HEK293 (cell line): ENCODE data around the gene CTIF.

ENCODE experiments used
- CTCF ChIA-PET: fragments of 350-600 bp; formaldehyde crosslinking; extraction: SDS; loops from one replicate; lab custom pipeline; 2021; ENCODE audit warnings: antibody characterized with exemption; lab: Yijun Ruan, JAX
- POLR2A ChIA-PET: fragments of 300-600 bp; formaldehyde crosslinking; extraction: SDS; loops from one replicate; lab custom pipeline; 2020; ENCODE audit warnings: antibody characterized with exemption, inconsistent platforms; lab: Yijun Ruan, JAX
- H3K27ac ChIP-seq: fragments of 200-500 bp; sonication (Bioruptor generic); 2 replicates; pipeline ENCODE4 v1.5.1; 2014; ENCODE audit warnings: low read depth, low read length, control low read depth, inconsistent platforms; ENCODE audit errors: extremely low read depth
- H3K36me3 ChIP-seq, 2 experiments: fragments of 200-500 bp in 1 of 2; sonication (Bioruptor generic) in 1 of 2; 1 replicate in 1 of 2; 2 replicates in 1 of 2; pipeline ENCODE4 v1.5.1; 2014 to 2017; ENCODE audit warnings: inconsistent platforms in 2 of 2, low read length in 2 of 2; ENCODE audit not compliant: control insufficient read depth in 2 of 2, insufficient read depth in 1 of 2
- H3K4me1 ChIP-seq: fragments of 200-500 bp; sonication (Bioruptor generic); 2 replicates; pipeline ENCODE4 v1.5.1; 2014; ENCODE audit warnings: mild to moderate bottlenecking, low read length, inconsistent platforms; ENCODE audit not compliant: control insufficient read depth, insufficient read depth
- H3K4me3 ChIP-seq: 2 replicates; pipeline ENCODE4 v1.5.1; 2011; ENCODE audit warnings: low read depth, mild to moderate bottlenecking, control low read depth, low read length, moderate library complexity
- H3K9me3 ChIP-seq: fragments of 200-500 bp; sonication (Bioruptor generic); 2 replicates; pipeline ENCODE4 v1.5.1; 2014; ENCODE audit warnings: low read depth, low read length, inconsistent platforms; ENCODE audit not compliant: control insufficient read depth, insufficient read depth
- KLF7 ChIP-seq: fragments of 450-650 bp; formaldehyde crosslinking; IDR thresholded peaks from 2 replicates; pipeline ENCODE4 v1.5.1; 2016; ENCODE audit warnings: missing biosample characterization, missing genetic modification characterization, borderline replicate concordance
- PATZ1 ChIP-seq: fragments of 450-650 bp; formaldehyde crosslinking; IDR thresholded peaks from 2 replicates; pipeline ENCODE4 v1.5.1; 2016; ENCODE audit warnings: missing biosample characterization, missing genetic modification characterization
- YY2 ChIP-seq: fragments of 450-650 bp; formaldehyde crosslinking; IDR thresholded peaks from 2 replicates; pipeline ENCODE4 v1.5.1; 2016; ENCODE audit warnings: missing biosample characterization, missing genetic modification characterization
- ZBTB11 ChIP-seq: fragments of 450-650 bp; formaldehyde crosslinking; conservative IDR thresholded peaks from 2 replicates; pipeline ENCODE4 v1.5.1; 2016; ENCODE audit warnings: low read depth, missing biosample characterization, missing genetic modification characterization
- ZBTB17 ChIP-seq: fragments of 450-650 bp; formaldehyde crosslinking; IDR thresholded peaks from 2 replicates; pipeline ENCODE4 v1.5.1; 2016; ENCODE audit warnings: missing biosample characterization, missing genetic modification characterization
- ZBTB20 ChIP-seq: fragments of 450-650 bp; formaldehyde crosslinking; IDR thresholded peaks from 2 replicates; pipeline ENCODE4 v1.5.1; 2016; ENCODE audit warnings: missing biosample characterization, missing genetic modification characterization
- ZFP69B ChIP-seq: fragments of 450-650 bp; formaldehyde crosslinking; IDR thresholded peaks from 2 replicates; pipeline ENCODE4 v1.5.1; 2016; ENCODE audit warnings: missing biosample characterization, missing genetic modification characterization
- ZNF239 ChIP-seq: fragments of 450-650 bp; formaldehyde crosslinking; IDR thresholded peaks from 2 replicates; pipeline ENCODE4 v1.5.1; 2016; ENCODE audit warnings: missing biosample characterization, missing genetic modification characterization
- ZNF324 ChIP-seq: fragments of 450-650 bp; formaldehyde crosslinking; IDR thresholded peaks from 2 replicates; pipeline ENCODE4 v1.5.1; 2016; ENCODE audit warnings: missing biosample characterization, missing genetic modification characterization
- ZNF366 ChIP-seq: fragments of 450-650 bp; formaldehyde crosslinking; conservative IDR thresholded peaks from 2 replicates; pipeline ENCODE4 v1.5.1; 2016; ENCODE audit warnings: missing biosample characterization, missing genetic modification characterization
- ZNF510 ChIP-seq: fragments of 450-650 bp; formaldehyde crosslinking; IDR thresholded peaks from 2 replicates; pipeline ENCODE4 v1.5.1; 2018; ENCODE audit warnings: mild to moderate bottlenecking, missing genetic modification characterization, missing biosample characterization; ENCODE audit not compliant: insufficient replicate concordance
- ZNF518A ChIP-seq: fragments of 450-650 bp; formaldehyde crosslinking; conservative IDR thresholded peaks from 2 replicates; pipeline ENCODE4 v1.5.1; 2016; ENCODE audit warnings: low read depth, missing biosample characterization, missing genetic modification characterization
- ZNF529 ChIP-seq: fragments of 450-650 bp; formaldehyde crosslinking; IDR thresholded peaks from 2 replicates; pipeline ENCODE4 v1.5.1; 2017; ENCODE audit warnings: missing genetic modification characterization, missing biosample characterization; ENCODE audit not compliant: insufficient replicate concordance
- ZNF548 ChIP-seq: fragments of 450-650 bp; formaldehyde crosslinking; IDR thresholded peaks from 2 replicates; pipeline ENCODE4 v1.5.1; 2016; ENCODE audit warnings: missing biosample characterization, missing genetic modification characterization
- ZNF600 ChIP-seq: fragments of 450-650 bp; formaldehyde crosslinking; IDR thresholded peaks from 2 replicates; pipeline ENCODE4 v1.5.1; 2016; ENCODE audit warnings: missing biosample characterization, missing genetic modification characterization
- ZNF610 ChIP-seq: fragments of 450-650 bp; formaldehyde crosslinking; IDR thresholded peaks from 2 replicates; pipeline ENCODE4 v1.5.1; 2016; ENCODE audit warnings: missing biosample characterization, missing genetic modification characterization, borderline replicate concordance
- ZNF645 ChIP-seq: fragments of 450-650 bp; formaldehyde crosslinking; IDR thresholded peaks from 2 replicates; pipeline ENCODE4; 2016; ENCODE audit warnings: missing biosample characterization, missing genetic modification characterization
- ZNF654 ChIP-seq: fragments of 450-650 bp; formaldehyde crosslinking; IDR thresholded peaks from 2 replicates; pipeline ENCODE4 v1.5.1; 2016; ENCODE audit warnings: low read depth, missing biosample characterization, missing genetic modification characterization
- ZNF776 ChIP-seq: fragments of 450-650 bp; formaldehyde crosslinking; IDR thresholded peaks from 2 replicates; pipeline ENCODE4 v1.5.0; 2017; ENCODE audit warnings: missing biosample characterization, missing genetic modification characterization, borderline replicate concordance
- ZNF837 ChIP-seq: fragments of 450-650 bp; formaldehyde crosslinking; IDR thresholded peaks from 2 replicates; pipeline ENCODE4 v1.5.1; 2016; ENCODE audit warnings: missing biosample characterization, missing genetic modification characterization
- ZSCAN23 ChIP-seq: fragments of 450-650 bp; formaldehyde crosslinking; IDR thresholded peaks from 2 replicates; pipeline ENCODE4 v1.5.1; 2016; ENCODE audit warnings: missing biosample characterization, missing genetic modification characterization

The CTIF gene

GRCh38 chr18:48785736-48786454 is 247.1 kb downstream of the CTIF start:
- TF ChIP-seq ZNF366 (tag by site-specific recombination) (no peak), ZNF548 (tag by site-specific recombination) (no peak), ZNF645 (tag by site-specific recombination) (no peak), ZNF324 (tag by site-specific recombination) (no peak), ZNF776 (tag by site-specific recombination) (no peak), ZBTB17 (tag by site-specific recombination) (no peak), ZNF600 (no peak), KLF7 (tag by site-specific recombination) (no peak), ZFP69B (tag by site-specific recombination) (no peak), ZNF654 (tag by site-specific recombination) (no peak)
- no peak overlapping the region for H3K4me3 ChIP-seq
- ChIA-PET CTCF (interaction anchor here (0.7 to 4.5 kb wide), 3 partner anchors 9 to 134 kb away, joined by 3 to 28 read pairs (median 4); no protein-coding TSS in a partner anchor), POLR2A (interaction anchor here (0.6 kb wide), 1 partner anchor 153 kb away, joined by 4 read pairs; no protein-coding TSS in a partner anchor)
- H3K9me3 ChIP-seq = no peaks in the 10 kb centered on the region
- H3K4me1 ChIP-seq = peaks cover 2% of the 10 kb centered on the region; the same call in 1 of the 2 replicates
- no peak overlapping the region for H3K27ac ChIP-seq
- peaks cover 0 to 7% of the 10 kb centered on the region in 2 experiments; a peak in 1 of 3 replicates for H3K36me3 ChIP-seq

- CTCF ChIA-PET = interaction anchor here (0.6 to 4.5 kb wide), 6 partner anchors 10 to 267 kb away, joined by 3 to 28 read pairs (median 4); no protein-coding TSS in a partner anchor
- Histone ChIP-seq H3K36me3 (peaks cover 0 to 7% of the 10 kb centered on the region in 2 experiments; a peak in 1 of 3 replicates), H3K4me3 (no peak overlapping the region), H3K27ac (no peak overlapping the region), H3K4me1 (no peaks in the 10 kb centered on the region; the same call in 1 of the 2 replicates), H3K9me3 (no peaks in the 10 kb centered on the region)
- POLR2A ChIA-PET = no interaction called here
- TF ChIP-seq ZNF654 (tag by site-specific recombination) (no peak), ZNF239 (tag by site-specific recombination) (no peak), ZNF610 (tag by site-specific recombination) (no peak), ZNF510 (tag by site-specific recombination) (no peak), YY2 (no peak), ZSCAN23 (tag by site-specific recombination) (no peak), ZBTB20 (no peak), ZNF837 (no peak), PATZ1 (no peak), ZNF518A (tag by site-specific recombination) (no peak), ZNF529 (tag by site-specific recombination) (no peak), ZBTB11 (tag by site-specific recombination) (no peak)
These were observed 247.8 kb downstream of the CTIF start for GRCh38 chr18:48786455-48787202.
